Endothelial cell of umbilical vein (primary cell): ENCODE results near the gene BIRC3. TPM values are rescaled to one million over a fixed set of nuclear protein-coding genes. Genes with fewer than 3 reads are reported as not detected.
A peak's percentile ranks its signal among the peaks of the same experiment; 100 is the strongest.

Experiments
- BruUV-seq: library from RNA; stranded (reverse); fragments of 400-500 nt; replicated peaks from 2 replicates; lab custom pipeline; 2021; lab: Mats Ljungman, UMichigan
- CTCF ChIA-PET: fragments of 300-600, 350-600 bp; sonication (Branson Sonifier 250); formaldehyde crosslinking; loops from one replicate; lab custom pipeline; 2021; ENCODE audit warnings: antibody characterized with exemption, inconsistent platforms; lab: Charles Lee
- POLR2A ChIA-PET: fragments of 300-600, 350-600 bp; sonication (Branson Sonifier 250); formaldehyde crosslinking; loops from one replicate; lab custom pipeline; 2021; ENCODE audit warnings: antibody characterized with exemption, inconsistent platforms; lab: Charles Lee
- DNase-seq: peaks from one replicate; pipeline ENCODE4 v3.0.0-alpha.2; 2011; ENCODE audit warnings: low read depth, low spot score
- FAIRE-seq: peaks from 2 replicates; lab custom pipeline; 2011; peaks lifted over from hg19 to GRCh38; lab: Jason Lieb, UNC
- H2AFZ ChIP-seq: 2 replicates; pipeline ENCODE4 v1.6.0; 2012; ENCODE audit warnings: low read depth, low read length, control low read depth, inconsistent platforms
- H3K27ac ChIP-seq: 2 replicates; pipeline ENCODE4 v1.5.1; 2011; ENCODE audit warnings: low read depth, mild to moderate bottlenecking, control low read depth, low read length, moderate library complexity; ENCODE audit not compliant: insufficient read depth
- H3K27me3 ChIP-seq, 2 experiments: 2 replicates each; pipeline versions ENCODE4 v1.6.0 to v1.6.1; 2011; ENCODE audit warnings: low read length in 2 of 2, mixed read lengths in 1 of 2; ENCODE audit not compliant: control insufficient read depth in 2 of 2, insufficient read depth in 2 of 2
- H3K36me3 ChIP-seq, 2 experiments: 2 replicates in 1 of 2; 3 replicates in 1 of 2; pipeline ENCODE4 v1.5.1; 2011; ENCODE audit warnings: low read length in 2 of 2, mild to moderate bottlenecking in 1 of 2, moderate library complexity in 1 of 2; ENCODE audit not compliant: control insufficient read depth in 2 of 2, insufficient read depth in 2 of 2; ENCODE audit errors: extremely low read depth in 1 of 2
- H3K4me1 ChIP-seq: 3 replicates; pipeline ENCODE4 v1.5.1; 2011; ENCODE audit warnings: mild to moderate bottlenecking, low read length; ENCODE audit not compliant: control insufficient read depth, insufficient read depth; ENCODE audit errors: extremely low read depth
- H3K4me2 ChIP-seq: 2 replicates; pipeline ENCODE4 v1.6.1; 2011; ENCODE audit warnings: low read length, control low read depth, mixed read lengths; ENCODE audit not compliant: insufficient read depth
- H3K4me3 ChIP-seq, 3 experiments: fragments of 200-600 bp in 1 of 3; sonication (generic), shearing (Covaris generic) in 1 of 3; replicated peaks in 1 of 3; 2 replicates each; pipeline ENCODE4 v1.5.1; 2011 to 2016; ENCODE audit warnings: control low read depth in 3 of 3, low read length in 3 of 3, mild to moderate bottlenecking in 2 of 3, inconsistent platforms in 1 of 3, low read depth in 1 of 3, moderate library complexity in 1 of 3; ENCODE audit not compliant: insufficient read depth in 1 of 3
- H3K79me2 ChIP-seq: 2 replicates; pipeline ENCODE4 v1.6.0; 2012; ENCODE audit warnings: low read length, inconsistent platforms; ENCODE audit not compliant: control insufficient read depth, insufficient read depth
- H3K9ac ChIP-seq: replicated peaks from 2 replicates; pipeline ENCODE3; 2011; ENCODE audit warnings: low read length, control low read depth; ENCODE audit not compliant: insufficient read depth; ENCODE audit errors: extremely low read depth
- H3K9me1 ChIP-seq: replicated peaks from 3 replicates; pipeline ENCODE4 v1.6.0; 2011; ENCODE audit warnings: mild to moderate bottlenecking, low read length; ENCODE audit not compliant: control insufficient read depth, insufficient read depth; ENCODE audit errors: extremely low read depth
- H3K9me3 ChIP-seq: replicated peaks from 2 replicates; pipeline ENCODE4 v1.5.1; 2012; ENCODE audit warnings: low read length, inconsistent platforms; ENCODE audit not compliant: control insufficient read depth, insufficient read depth
- H4K20me1 ChIP-seq: replicated peaks from 2 replicates; pipeline ENCODE3; 2011; ENCODE audit warnings: mild to moderate bottlenecking, low read length; ENCODE audit not compliant: control insufficient read depth, insufficient read depth; ENCODE audit errors: extremely low read depth
- EZH2 ChIP-seq: IDR thresholded peaks from 2 replicates; pipeline ENCODE4 v1.6.1; 2012; ENCODE audit warnings: borderline replicate concordance, low read depth, mild to moderate bottlenecking, moderate library complexity, low read length, inconsistent platforms; ENCODE audit not compliant: severe bottlenecking
- FOS ChIP-seq: IDR thresholded peaks from 2 replicates; pipeline ENCODE4 v1.6.1; 2011; ENCODE audit warnings: mild to moderate bottlenecking, low read length, moderate library complexity, borderline replicate concordance; ENCODE audit not compliant: insufficient read depth
- GATA2 ChIP-seq: IDR thresholded peaks from 2 replicates; pipeline ENCODE4 v1.7.0; 2011; ENCODE audit warnings: low read depth, mild to moderate bottlenecking, moderate library complexity, mixed read lengths, low read length; ENCODE audit not compliant: insufficient read length, insufficient read depth
- MYC ChIP-seq: IDR thresholded peaks from one replicate; pipeline ENCODE4 v1.6.1; 2011; ENCODE audit warnings: mild to moderate bottlenecking, low read depth, low read length
- POLR2A ChIP-seq: IDR thresholded peaks from 2 replicates; pipeline ENCODE4 v1.6.1; 2012; ENCODE audit warnings: low read depth, mild to moderate bottlenecking, control low read depth, low read length
- POLR2AphosphoS5 ChIP-seq: IDR thresholded peaks from 2 replicates; pipeline ENCODE4 v1.6.1; 2012; ENCODE audit warnings: low read depth, mild to moderate bottlenecking, control low read depth, low read length, moderate library complexity; ENCODE audit not compliant: insufficient read depth
- dilution Hi-C: fragments of 300-500 bp; cut with MboI; formaldehyde crosslinking; loops from one replicate; pipeline ENCODE4 v1.15.0; 2019; ENCODE audit warnings: low sequenced_read_pairs; ENCODE audit not compliant: extremely low pct_ligation_motif_present
- intact Hi-C: fragments of 100-400 bp; cut with micrococcal nuclease; formaldehyde crosslinking; loops from one replicate; pipeline ENCODE4 v1.10.0; 2022
- polyA plus RNA-seq, 4 experiments: library from polyadenylated mRNA; depleted of rRNA in 3 of 4; stranded (reverse) in 3 of 4; unstranded in 1 of 4; fragments of >200 nt; gene quantifications; 2 replicates each; pipeline versions ENCODE4 v1.2.1 to v1.2.3, GENCODE V29; 2011 to 2012; ENCODE audit warnings: missing spikeins in 1 of 4
- total RNA-seq: library from RNA; stranded (reverse); gene quantifications from 2 replicates; pipeline ENCODE4 v1.2.3, GENCODE V29; 2021
- TF ChIP-seq, protein P1 (sequence below): IDR thresholded peaks from 2 replicates; pipeline ENCODE4 v1.6.1; 2011; ENCODE audit not compliant: insufficient read depth, insufficient read length

BIRC3 gene
- total and polyA plus RNA-seq, 2 donors (not counting 3 experiments of a cell fraction or from before 2014, with no cell fraction given): 0.28 to 1.4 TPM

DNA sequence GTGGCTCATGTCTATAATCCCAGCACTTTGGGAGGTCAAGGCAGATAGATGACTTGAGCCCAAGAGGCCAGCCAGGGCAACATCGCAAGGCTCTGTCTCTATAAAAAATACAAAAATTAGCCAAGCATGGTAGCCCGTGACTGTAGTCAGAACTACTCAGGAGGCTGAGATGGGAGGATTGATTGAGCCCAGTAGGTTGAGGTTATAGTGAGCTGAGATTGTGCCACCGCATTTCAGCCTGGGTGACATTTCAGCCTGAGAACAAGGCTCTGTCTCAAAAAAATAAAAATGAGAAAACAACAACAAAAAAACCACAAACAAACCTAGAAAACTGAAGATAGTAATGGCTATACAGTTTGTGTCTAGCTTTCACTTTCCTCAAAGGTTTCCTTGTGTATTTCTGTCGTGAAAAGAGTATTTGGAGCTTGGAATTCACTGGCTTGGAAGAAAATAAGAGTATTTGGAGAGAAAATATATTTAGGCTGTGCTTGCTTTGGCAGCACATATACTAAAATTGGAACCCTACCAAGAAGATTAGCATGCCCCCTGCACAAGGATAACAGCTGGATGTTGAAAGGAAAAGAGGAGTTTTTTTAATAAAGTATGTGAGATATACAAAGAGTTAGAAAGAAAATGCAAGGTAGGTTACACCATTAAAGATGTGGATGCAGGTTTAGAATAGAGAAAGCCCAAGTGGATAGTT is 3.9 kb upstream of the BIRC3 start:
- CTCF ChIA-PET: interaction anchor here (0.7 to 6.6 kb wide), 4 partner anchors 19 to 300 kb away, joined by 3 to 29 read pairs (median 8); no protein-coding TSS in a partner anchor
- no peaks in the 10 kb centered on the region for H3K27me3 ChIP-seq
- FAIRE-seq: peak; percentile 50
- no peak overlapping the region for H3K9ac ChIP-seq
- dilution Hi-C loops (no loop called here), intact Hi-C loops (no loop called here)
- no peaks in the 10 kb centered on the region for H3K9me3 ChIP-seq
- peaks cover 6% of the 10 kb centered on the region for H3K4me1 ChIP-seq
- peak overlapping the region; percentile 36 for H3K27ac ChIP-seq
- POLR2A ChIA-PET: no interaction called here
- no peaks in the 10 kb centered on the region for H3K9me1 ChIP-seq
- peak overlapping the region; percentile 86 for H2AFZ ChIP-seq
- DNase-seq: peak; percentile 13
- TF ChIP-seq MYC: no peak
- no peaks in the 10 kb centered on the region for H4K20me1 ChIP-seq
- H3K36me3 ChIP-seq: no peaks in the 10 kb centered on the region
- H3K79me2 ChIP-seq: no peaks in the 10 kb centered on the region
- BruUV-seq: no TSS peak
- peak overlapping the region; percentile 90 for H3K4me2 ChIP-seq
- peak overlapping the region in 2 of 3 experiments; percentile 13 to 52 for H3K4me3 ChIP-seq

DNA sequence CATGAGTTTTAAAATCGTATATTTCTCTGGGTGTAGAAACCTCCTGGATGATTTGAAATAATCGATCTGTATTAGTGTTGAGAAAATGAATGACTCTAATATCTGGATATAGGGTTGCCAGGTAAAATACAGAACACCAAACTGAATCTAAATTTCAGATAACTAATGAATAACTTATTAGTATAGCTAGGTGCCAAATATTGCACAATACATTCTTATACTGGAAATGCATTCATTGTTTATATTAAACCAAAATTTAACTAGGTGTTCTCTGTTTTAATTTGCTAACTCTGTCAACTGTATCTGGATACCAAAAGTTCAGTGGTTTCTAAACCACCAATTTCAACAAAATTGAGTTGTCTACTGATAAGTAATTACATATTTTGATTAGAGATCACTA is 2.5 kb upstream of the BIRC3 start:
- CTCF ChIA-PET: interaction anchor here (0.8 to 6.6 kb wide), 3 partner anchors 25 to 352 kb away, joined by 3 to 29 read pairs (median 4); no protein-coding TSS in a partner anchor
- dilution Hi-C loops (no loop called here), intact Hi-C loops (no loop called here)
- no peaks in the 10 kb centered on the region for H3K9me1 ChIP-seq
- H3K4me3 ChIP-seq: no peak overlapping the region
- no peak overlapping the region for H3K9ac ChIP-seq
- no peaks in the 10 kb centered on the region for H3K9me3 ChIP-seq
- H3K4me2 ChIP-seq: no peak overlapping the region
- H2AFZ ChIP-seq: no peak overlapping the region
- no peaks in the 10 kb centered on the region for H3K79me2 ChIP-seq
- H3K36me3 ChIP-seq: no peaks in the 10 kb centered on the region
- TF ChIP-seq EZH2: no peak
- TF ChIP-seq GATA2: no peak
- TF ChIP-seq, protein P1, sequence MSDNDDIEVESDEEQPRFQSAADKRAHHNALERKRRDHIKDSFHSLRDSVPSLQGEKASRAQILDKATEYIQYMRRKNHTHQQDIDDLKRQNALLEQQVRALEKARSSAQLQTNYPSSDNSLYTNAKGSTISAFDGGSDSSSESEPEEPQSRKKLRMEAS: no peak
- TF ChIP-seq POLR2AphosphoS5: no peak
- no peak for TF ChIP-seq FOS
- TF ChIP-seq POLR2A: no peak
- TF ChIP-seq MYC: no peak
- H3K4me1 ChIP-seq: peaks cover 6% of the 10 kb centered on the region
- BruUV-seq: no TSS peak
- no peak overlapping the region for H3K27ac ChIP-seq
- H3K27me3 ChIP-seq: no peaks in the 10 kb centered on the region
- DNase-seq (no peak), FAIRE-seq (no peak)
- POLR2A ChIA-PET: no interaction called here
- no peaks in the 10 kb centered on the region for H4K20me1 ChIP-seq
